Activated gamma-delta T cell (primary cell): ENCODE data around the gene LARP7.
A peak's percentile ranks its signal among the peaks of the same experiment; 100 is the strongest.
"Not testable (repeated sequence)": the region's sequence is repeated elsewhere in the genome, so short reads cannot be mapped to it uniquely, and the experiment has no call there.

Source experiments
- DNase-seq: peaks from one replicate; lab custom pipeline; 2025; lab: John Stamatoyannopoulos, UW
- total RNA-seq, 2 donors: gene quantifications; one replicate each; lab custom pipeline; 2026; lab: John Stamatoyannopoulos, UW

Gene LARP7
- total RNA-seq = 88.0 to 94.8 reads per million in 2 donors

DNA sequence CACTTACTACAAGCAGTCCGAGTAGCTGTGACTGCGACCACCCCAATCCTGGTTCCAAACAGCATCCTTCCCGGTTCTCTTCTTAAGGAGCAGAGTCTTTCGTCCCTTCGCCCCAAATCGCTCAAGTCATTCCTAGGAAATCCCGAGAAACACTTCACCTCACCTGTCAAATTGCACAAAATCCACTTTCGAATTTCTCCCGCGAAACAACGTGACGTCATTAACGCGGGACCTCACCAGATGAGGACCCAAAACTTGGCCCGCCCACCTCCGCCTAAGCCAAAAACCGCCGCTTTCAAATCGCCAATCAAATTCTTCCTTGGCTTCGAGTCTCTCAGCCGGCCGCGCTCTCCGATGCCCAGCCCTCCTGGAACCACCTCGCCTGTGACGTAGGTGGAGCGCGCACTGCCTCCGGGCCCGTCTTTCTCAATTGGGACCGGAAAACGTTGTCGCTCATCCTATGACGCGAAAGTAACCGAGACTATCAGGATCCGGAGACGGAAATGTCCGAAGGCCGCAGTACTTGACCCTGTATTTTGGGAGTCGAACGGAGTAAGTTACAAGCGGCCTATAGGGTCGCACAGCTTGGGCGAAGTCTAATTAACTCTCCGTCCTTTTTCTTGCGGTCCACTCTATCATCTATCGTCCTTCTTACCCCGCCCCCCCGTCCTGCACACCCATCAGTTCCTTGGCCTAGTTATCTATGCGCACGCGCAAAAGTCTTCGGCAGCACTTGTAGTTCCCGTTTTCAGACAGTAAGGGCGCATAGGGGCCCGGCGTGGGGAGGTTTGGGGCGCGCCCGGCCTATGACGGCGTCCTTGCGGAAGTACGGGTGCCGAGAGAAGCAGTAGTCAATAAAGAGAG lies at the start of gene LARP7, which contains the start of gene ZGRF1:
Gene LARP7 (plus strand): TSS at position 456 of the 864 bp plus-strand sequence. CDS start 7,527 bp downstream, outside the sequence.
Gene ZGRF1 (minus strand): TSS at position 222 of the 864 bp plus-strand sequence. CDS start 3,733 bp downstream, outside the sequence.
- peak; percentile 92 for DNase-seq

GRCh38 chr4:112589206-112589605 lies 47.7 kb upstream of the LARP7 start:
- DNase-seq = no peak

- DNase-seq = no peak
These were observed 45.4 kb upstream of the LARP7 start for GRCh38 chr4:112591593-112591992.

DNA sequence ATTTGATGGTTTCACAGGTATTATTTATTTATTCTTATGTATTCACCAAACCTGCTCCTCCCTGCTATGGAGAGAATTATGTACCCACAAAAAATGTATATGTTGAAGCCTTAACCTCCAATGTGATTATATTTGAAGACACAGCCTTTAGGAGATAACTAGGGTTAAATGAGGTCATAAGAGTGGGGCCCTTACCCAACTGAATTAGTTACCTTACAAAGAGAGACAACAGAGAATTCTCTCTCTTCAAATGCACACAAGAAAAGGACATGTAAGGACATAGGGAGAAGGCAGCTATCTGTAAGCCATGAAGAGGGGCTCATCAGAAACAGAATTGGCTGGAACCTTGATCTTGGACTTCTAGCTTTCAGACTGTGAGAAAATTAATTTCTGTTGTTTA lies 44.2 kb upstream of the LARP7 start:
- DNase-seq = no peak

DNA sequence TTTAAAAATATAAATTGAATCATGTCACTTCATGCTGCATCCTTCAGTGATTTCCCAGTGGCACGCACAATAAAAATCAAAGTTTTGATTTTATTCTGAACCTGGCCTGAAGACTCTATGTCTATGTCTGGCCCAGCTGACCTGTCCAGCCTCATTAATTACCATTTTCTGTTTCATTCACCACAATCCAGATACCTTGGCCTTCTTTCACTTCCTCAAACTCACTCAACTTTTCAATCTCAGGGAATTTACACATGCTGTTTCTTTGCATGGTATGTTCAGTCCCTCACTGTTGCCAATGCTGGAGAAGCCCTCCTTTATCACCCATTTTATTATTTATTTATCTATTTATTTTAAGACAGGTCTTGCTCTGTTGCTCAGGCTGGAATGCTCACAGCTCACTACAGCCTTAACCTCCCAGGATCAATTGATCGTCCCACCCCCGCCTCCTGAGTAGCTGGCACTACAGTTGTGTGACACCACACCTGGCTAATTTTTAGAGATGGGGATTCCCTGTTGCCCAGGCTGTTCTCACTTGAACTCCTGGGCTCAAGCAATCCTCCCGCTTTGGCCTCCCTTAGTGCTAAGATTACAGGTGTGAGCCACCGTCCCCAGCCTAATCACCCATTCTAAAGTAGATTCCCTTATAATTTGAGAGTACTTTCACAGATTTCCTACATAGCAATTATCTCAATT lies 43.4 kb upstream of the LARP7 start:
- no peak for DNase-seq

DNA sequence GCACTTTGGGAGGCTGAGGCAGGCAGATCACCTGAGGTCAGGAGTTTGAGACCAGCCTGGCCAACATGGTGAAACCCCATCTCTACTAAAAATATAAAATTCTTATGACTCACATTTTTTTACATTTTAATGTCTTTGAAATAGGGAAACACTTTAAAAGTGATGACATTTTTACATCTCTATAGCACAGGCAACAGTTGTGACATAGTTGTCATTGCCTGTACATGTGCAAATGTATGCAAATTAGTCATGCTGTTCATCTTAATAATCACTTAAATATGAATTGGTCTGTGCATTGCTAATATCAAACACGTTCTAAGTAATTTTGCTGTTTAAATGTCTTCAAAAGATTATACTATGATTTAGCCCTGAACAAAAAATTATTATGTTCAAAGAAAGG lies 42.0 kb upstream of the LARP7 start:
- no peak for DNase-seq

DNA sequence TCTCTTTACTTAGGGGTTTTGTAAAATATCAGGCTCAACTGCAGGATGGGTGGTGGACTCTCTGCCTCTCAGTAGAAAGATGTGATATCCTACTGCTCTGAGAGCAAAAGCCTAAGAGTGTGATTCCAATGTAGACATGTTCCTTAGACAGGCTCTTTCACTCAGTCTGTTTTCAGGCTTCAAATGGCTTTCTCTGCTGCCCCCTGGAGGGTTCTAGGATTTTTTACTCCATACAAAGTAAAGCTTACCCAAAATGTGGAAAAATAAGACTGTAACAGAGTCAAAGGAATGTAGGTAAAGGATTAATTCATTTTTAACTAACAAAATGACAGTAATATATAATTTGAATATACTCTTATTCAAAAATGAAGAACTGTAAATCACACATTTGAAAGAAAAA lies 32.4 kb upstream of the LARP7 start:
- DNase-seq = no peak

- DNase-seq = not testable (repeated sequence)
These were observed 24.1 kb upstream of the LARP7 start for GRCh38 chr4:112612814-112613213.

DNA sequence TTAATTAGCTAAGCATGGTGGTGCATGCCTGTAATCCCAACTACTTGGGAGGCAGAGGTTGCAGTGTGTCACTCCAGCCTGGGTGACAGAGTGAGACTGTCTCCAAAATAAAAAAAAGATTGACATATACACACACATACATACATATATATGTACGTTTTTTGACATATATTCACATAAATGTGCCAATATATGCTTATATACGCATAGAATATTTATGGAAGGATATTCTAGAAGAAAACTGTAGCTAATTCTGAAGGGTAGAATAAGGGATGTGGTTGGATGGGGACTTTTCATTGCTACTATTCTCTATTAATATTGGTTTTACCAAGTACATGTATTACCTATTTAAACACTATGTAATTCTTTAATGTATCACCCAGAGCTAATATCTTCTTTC lies 20.0 kb upstream of the LARP7 start:
- no peak for DNase-seq

DNA sequence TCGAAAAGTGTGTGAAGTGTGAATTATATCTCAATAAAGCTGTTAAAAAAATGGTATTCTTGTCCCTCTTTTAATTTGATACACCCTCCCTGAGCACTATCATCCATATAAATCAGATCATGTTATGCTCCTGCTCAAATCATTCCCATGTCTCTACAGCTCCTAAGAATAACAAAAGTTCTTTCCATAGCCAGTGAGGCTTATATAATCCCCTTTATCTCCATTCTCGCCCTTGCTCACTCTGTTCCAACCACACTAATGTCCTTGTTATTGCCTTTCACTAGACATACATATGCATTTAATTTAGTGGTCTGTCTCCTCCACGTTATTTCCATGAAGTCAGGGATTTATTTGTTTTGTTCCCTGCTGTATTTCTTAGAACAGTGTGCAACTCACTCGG lies 10.7 kb upstream of the LARP7 start:
- no peak for DNase-seq

- DNase-seq = no peak
These were observed 3.3 kb upstream of the LARP7 start for GRCh38 chr4:112633477-112634235.

DNA sequence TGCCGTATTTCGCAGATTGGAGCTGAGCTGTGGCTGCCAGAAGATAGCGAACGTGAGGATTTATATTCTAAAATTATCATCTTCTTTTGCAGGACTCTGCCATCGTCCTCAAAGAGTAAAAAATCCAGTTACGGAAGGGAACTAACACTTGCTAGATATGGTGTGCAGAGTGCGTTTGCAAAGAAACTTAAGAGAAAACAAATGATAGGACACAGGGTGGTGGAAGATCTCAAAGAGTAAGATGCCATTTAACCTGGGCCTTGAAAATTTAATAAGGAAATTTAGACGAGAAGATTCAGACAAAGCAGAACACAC lies 566 bp downstream of the LARP7 start:
- DNase-seq = no peak

GRCh38 chr4:112642526-112642925 lies 5.6 kb downstream of the LARP7 start:
- no peak for DNase-seq

DNA sequence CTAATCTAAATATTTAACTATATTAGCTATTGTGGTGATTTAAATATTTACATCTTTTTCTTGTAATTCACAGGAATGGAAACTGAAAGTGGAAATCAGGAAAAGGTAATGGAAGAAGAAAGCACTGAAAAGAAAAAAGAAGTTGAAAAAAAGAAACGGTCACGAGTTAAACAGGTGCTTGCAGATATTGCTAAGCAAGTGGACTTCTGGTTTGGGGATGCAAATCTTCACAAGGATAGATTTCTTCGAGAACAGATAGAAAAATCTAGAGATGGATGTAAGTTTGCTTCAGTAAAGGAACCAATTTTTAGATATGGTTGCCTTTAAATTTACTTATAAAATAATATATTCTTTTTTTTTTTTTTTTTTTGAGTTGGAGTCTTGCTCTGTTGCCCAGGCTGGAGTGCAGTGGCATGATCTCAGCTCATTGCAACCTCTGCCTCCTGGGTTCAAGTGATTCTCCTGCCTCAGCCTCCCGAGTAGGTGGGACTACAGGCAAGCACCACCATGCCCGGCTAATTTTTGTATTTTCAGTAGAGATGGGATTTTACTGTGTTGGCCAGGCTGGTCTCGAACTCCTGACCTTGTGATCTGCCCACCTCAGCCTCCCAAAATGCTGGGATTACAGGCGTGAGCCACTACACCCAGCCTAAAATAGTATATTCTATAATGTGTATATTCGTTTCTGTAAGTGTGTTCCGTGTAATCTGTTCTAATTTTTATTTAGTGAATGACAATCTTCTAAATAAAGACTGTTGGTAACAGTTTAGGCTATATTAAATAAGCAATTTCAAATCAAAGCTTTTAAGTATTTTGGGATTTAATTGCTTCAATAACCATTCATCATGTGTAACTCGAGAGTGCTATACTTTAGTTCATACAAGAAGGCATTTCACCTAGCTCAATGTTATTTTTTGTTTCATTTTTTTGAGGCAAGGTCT lies 7.9 kb downstream of the LARP7 start:
- not testable (repeated sequence) for DNase-seq

GRCh38 chr4:112645541-112646329 lies 8.8 kb downstream of the LARP7 start:
- no peak for DNase-seq

- no peak for DNase-seq
These were observed 9.9 kb downstream of the LARP7 start for GRCh38 chr4:112646632-112647537.

DNA sequence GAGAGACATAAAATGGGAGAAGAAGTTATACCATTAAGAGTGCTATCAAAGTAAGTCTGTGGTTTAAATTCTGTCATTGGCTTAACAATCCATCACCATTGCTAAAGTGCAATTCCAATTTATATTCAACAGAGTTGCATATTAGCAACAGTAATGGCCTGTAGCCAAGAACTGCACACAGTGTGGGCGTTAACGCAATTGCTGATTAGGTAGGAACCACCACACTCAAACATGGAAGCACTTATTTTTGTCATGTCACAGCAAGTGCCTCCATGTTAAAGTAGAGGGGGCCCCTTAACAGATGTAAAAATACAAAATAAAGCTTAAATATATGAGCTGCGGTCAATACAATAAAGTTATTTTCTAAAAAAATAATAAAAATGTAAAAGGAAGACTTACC lies 10.8 kb downstream of the LARP7 start:
- DNase-seq = no peak

DNA sequence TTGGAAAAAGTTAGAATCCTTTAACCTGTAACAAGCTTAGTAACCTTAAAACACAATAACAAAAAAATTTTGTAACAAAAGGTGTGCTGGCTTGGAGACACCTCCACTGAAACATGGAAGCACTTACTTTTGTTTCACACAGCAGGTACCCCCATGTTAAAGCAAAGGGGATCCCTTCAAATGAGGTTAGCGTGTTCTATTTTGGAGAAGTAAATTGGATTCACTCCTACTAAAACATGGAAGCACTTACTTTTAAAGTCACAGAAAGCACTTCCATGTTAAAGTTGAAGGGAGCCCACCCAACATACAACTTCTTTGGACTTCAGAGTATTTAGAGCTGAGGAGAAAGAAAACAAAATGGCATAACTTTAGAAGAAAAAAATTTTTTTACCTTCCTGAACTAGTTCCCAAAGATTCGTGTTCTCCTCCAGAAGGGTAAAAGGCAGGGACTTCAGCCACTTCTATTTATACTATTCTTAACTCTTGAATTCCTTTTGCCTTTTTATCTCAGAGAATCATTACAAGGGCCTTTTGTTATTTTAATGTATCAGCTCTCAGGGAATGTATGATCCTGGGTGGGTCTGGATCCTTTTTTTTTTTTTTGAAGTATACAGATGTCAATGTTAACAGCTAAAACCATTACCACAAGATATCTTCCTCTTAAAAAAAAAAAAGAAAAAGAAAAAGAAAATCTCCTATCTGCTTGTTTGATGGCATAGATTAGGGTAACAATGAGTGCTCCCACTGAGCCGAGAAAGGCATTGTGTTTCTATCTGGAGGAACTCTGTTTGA lies 11.5 kb downstream of the LARP7 start:
- no peak for DNase-seq

GRCh38 chr4:112649055-112649408 lies 12.1 kb downstream of the LARP7 start:
- no peak for DNase-seq
